ENCODE data around the gene RFX1.
"Not testable (repeated sequence)": the region's sequence is repeated elsewhere in the genome, so short reads cannot be mapped to it uniquely, and the experiment has no call there.

Gene RFX1

DNA sequence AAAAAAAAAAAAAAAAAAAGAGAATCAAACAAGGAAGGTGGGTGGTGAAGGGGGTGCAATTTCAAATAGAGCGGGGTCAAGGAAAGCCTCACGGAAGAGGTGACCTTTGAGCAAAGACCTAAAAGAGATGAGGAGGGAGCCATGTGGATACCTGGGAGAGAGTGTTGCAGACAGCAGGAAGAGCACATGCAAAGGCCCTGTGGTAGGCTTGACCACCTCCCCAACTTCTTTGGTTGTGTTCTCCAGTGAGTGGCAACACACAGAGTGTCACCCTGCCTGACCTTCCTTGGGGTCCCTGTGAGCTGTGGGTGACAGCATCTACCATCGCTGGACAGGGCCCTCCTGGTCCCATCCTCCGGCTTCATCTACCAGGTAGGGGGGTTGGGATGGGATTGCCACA is 44.4 kb upstream of the RFX1 start:
- no peaks in the 10 kb centered on the region for H3K9me3 ChIP-seq (ENCODE audit: low read depth, low read length)
- H3K4me3 ChIP-seq = no peak overlapping the region
- peaks cover 7% of the 10 kb centered on the region; the same call in 1 of the 2 replicates for H3K36me3 ChIP-seq (ENCODE audit: insufficient read depth, low read length)
- no peak overlapping the region for H3K9ac ChIP-seq (ENCODE audit: insufficient read length)
- no peak overlapping the region for H3K27ac ChIP-seq
- no peak for DNase-seq (ENCODE audit: low read depth, low spot score)
- TF ChIP-seq FOXP2 (optimal IDR thresholded peaks at IDR 0.05; ENCODE audit: control extremely low read depth, extremely low read length, insufficient read depth) = no peak
- no peak for TF ChIP-seq POLR2AphosphoS5 (IDR thresholded peaks at IDR 0.05; ENCODE audit: borderline replicate concordance, low read depth, low read length)
- TF ChIP-seq EZH2 (IDR thresholded peaks at IDR 0.05) = no peak

DNA sequence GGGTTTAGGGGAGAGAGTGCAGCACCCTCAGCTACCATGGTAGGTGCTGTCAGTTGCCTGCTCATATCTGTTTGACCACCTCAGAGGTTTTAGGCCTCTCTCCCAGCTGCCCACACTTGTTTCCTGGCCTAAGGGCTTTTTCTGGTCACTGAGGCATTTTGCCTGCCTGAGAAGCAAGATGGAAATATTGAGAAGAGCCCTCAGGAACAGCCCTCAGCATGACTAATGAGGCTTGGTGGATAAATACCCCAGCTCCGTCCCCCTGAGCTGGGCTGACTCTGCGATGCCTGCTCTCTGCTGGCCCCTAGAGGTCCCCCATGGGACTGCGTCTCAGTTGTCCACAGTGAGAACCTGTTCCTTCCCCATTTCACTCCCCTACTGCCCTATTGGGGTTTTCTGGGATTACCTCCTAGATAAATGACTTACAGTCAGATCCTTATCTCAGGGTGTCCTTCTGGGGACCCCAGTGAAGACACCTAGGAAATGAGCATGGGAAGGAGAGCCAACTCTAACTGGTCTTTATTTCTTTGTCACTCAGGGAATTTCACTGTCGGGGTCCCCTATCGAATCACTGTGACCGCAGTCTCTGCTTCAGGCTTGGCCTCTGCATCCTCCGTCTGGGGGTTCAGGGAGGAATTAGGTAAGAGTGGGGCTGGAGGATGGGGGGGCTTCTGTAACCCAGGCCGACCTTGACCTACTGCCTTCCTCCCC is 42.5 kb upstream of the RFX1 start:
- no peak for TF ChIP-seq EZH2 (IDR thresholded peaks at IDR 0.05)
- Histone ChIP-seq H3K9me3 (ENCODE audit: low read depth, low read length) (no peaks in the 10 kb centered on the region), H3K36me3 (ENCODE audit: insufficient read depth, low read length) (peaks cover 5% of the 10 kb centered on the region; the same call in 1 of the 2 replicates), H3K9ac (ENCODE audit: insufficient read length) (no peak overlapping the region), H3K4me3 (no peak overlapping the region), H3K27ac (no peak overlapping the region)
- no peak for DNase-seq (ENCODE audit: low read depth, low spot score)

DNA sequence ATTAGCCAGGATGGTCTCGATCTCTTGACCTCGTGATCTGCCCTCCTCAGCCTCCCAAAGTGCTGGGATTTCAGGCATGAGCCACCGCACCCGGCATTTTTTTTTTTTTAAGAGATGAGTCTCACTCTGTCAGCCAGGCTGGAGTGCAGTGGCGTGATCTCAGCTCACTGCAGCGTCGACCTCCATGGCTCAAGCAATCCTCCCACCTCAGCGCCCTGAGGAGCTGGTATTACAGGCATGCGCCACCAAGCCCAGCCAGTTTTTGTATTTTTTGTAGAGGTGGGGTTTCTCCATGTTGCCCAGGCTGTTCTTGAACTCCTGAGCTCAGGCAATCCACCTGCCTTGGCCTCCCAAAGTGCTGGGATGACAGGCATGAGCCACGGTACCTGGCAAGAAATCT is 41.7 kb upstream of the RFX1 start:
- DNase-seq (ENCODE audit: low read depth, low spot score); H3K27ac ChIP-seq; H3K9me3 ChIP-seq (ENCODE audit: low read depth, low read length): not testable (repeated sequence)

DNA sequence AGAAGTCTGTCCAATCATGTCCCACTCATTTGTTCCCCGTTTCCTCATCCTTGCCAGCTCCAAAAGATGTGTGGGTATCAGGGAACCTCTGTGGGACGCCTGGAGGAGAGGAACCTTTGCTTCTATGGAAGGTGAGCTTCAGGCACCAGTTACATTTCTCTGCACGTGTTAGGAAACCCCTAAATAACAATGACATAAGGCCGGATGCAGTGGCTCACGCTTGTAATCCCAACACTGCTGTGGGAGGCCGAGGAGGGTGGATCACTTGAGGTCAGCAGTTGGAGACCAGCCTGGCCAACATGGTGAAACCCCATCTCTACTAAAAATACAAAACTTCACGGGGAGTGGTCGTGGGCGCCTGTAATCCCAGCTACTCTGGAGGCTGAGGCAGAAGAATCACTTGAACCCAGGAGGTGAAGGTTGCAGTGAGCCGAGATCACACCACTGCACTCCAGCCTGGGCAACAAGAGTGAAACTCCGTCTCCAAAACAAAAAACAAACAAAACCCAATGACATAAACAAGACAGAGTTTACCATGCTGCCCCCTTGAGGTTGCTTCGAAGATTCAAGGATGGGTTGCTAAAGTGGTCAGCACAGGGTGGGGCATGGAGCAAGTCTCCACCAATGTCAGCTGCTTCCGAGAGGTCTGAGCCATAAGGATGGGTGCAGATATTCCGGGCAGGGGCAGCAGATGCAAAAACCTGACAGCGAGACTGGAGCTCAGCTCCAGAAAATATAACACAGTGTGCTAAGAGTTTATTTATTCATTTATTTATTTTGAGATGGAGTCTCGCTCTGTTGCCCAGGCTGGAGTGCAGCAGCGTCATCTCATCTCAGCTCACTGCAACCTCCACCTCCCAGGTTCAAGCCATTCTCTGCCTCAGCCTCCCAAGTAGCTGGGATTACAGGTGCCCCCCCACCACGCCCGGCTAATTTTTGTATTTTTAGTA is 36.8 kb upstream of the RFX1 start:
- not testable (repeated sequence) for DNase-seq (ENCODE audit: low read depth, low spot score); H3K9ac ChIP-seq (ENCODE audit: insufficient read length); H3K9me3 ChIP-seq (ENCODE audit: low read depth, low read length); H3K4me3 ChIP-seq; H3K27ac ChIP-seq; H3K36me3 ChIP-seq (ENCODE audit: insufficient read depth, low read length)

More for the DNA sequence above, 41.7 kb upstream of the RFX1 start:
- H3K9ac ChIP-seq (ENCODE audit: insufficient read length); H3K4me3 ChIP-seq; H3K36me3 ChIP-seq (ENCODE audit: insufficient read depth, low read length): not testable (repeated sequence)

DNA sequence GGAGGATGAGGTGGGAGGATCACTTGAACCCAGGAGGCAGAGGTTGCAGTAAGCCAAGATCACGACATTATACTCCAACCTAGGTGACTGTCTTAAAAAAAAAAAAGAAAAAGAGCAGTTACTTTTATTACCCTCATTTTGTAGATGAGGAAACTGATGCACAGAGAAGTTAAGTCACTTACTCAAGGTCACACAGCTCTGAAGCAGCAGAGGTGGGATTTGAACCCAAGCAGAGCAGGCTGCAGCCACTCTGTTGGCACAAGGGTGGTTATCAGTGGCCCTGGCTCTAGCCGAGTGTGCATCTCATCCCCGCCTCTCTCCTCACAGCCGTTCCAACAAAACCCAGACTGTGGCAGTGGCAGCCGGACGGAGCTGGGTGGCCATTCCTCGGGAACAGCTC is 33.1 kb upstream of the RFX1 start:
- Histone ChIP-seq H3K4me3 (no peak overlapping the region), H3K36me3 (ENCODE audit: insufficient read depth, low read length) (no peaks in the 10 kb centered on the region), H3K27ac (no peak overlapping the region), H3K9ac (ENCODE audit: insufficient read length) (no peak overlapping the region), H3K9me3 (ENCODE audit: low read depth, low read length) (no peaks in the 10 kb centered on the region)
- no peak for TF ChIP-seq POLR2AphosphoS5 (IDR thresholded peaks at IDR 0.05; ENCODE audit: borderline replicate concordance, low read depth, low read length)
- TF ChIP-seq EZH2 (IDR thresholded peaks at IDR 0.05) = no peak
- TF ChIP-seq FOXP2 (optimal IDR thresholded peaks at IDR 0.05; ENCODE audit: control extremely low read depth, extremely low read length, insufficient read depth) = no peak
- DNase-seq (ENCODE audit: low read depth, low spot score) = no peak

DNA sequence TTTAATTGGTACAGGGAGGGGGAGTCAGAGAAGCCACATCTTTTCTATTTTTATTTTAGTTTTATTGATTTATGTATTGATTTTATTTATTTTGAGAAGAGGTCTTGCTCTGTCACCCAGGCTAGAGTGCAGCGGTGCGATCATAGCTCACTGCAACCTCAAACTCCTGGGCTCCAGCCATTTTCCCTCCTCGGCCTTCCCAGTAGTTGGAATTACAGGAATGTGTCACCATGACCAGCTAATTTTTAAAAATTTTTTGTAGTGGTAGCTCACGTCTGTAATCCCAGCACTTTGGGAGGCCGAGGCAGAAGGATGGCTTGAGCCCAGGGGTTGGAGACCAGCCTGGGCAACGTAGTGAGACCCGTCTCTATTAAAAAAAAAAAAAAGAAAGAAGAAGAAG is 29.6 kb upstream of the RFX1 start:
- no peak for DNase-seq (ENCODE audit: low read depth, low spot score)
- TF ChIP-seq FOXP2 (optimal IDR thresholded peaks at IDR 0.05; ENCODE audit: control extremely low read depth, extremely low read length, insufficient read depth) (no peak), POLR2AphosphoS5 (IDR thresholded peaks at IDR 0.05; ENCODE audit: borderline replicate concordance, low read depth, low read length) (no peak), EZH2 (IDR thresholded peaks at IDR 0.05) (no peak)

DNA sequence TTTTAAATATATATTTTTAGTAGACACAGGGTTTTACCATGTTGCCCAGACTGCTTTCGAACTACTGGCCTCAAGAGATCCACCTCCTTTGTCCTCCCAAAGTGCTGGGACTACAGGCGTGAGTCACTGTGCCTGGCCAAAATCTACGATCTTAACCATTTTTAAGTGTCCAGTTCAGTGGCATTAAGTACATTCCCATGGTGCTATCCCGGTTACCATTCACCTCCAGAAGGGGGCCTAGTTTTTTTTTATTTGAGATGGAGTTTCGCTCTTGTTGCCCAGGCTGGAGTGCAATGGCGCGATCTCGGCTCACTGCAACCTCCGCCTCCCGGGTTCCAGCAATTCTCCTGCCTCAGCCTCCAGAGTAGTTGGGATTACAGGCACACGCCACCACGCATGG is 29.0 kb upstream of the RFX1 start:
- not testable (repeated sequence) for H3K9ac ChIP-seq (ENCODE audit: insufficient read length); H3K9me3 ChIP-seq (ENCODE audit: low read depth, low read length); DNase-seq (ENCODE audit: low read depth, low spot score); H3K4me3 ChIP-seq; H3K36me3 ChIP-seq (ENCODE audit: insufficient read depth, low read length); H3K27ac ChIP-seq

More for the DNA sequence above, 29.6 kb upstream of the RFX1 start:
- Histone ChIP-seq H3K9ac (ENCODE audit: insufficient read length) (no peak overlapping the region), H3K4me3 (no peak overlapping the region), H3K36me3 (ENCODE audit: insufficient read depth, low read length) (no peaks in the 10 kb centered on the region), H3K9me3 (ENCODE audit: low read depth, low read length) (no peaks in the 10 kb centered on the region), H3K27ac (no peak overlapping the region)

DNA sequence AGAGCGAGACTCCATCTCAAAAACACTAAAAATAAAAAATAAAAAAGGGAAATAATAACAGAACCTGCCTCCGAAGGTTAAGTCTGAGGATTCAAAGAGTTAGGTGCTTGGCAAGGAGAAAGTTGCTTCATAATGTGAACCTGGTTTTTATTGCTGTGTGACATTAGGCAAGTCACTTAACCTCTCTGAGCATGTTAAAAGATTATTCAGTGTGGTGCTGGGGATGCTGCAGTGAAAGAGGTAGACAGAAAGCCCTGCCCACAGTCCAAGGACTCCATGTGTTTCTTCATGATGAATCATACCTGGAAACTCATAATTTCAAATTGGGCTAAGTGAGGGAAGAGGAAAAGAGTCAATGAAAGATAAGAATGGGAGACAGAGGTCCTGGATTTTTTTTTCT is 27.8 kb upstream of the RFX1 start:
- Histone ChIP-seq H3K9me3 (ENCODE audit: low read depth, low read length) (no peaks in the 10 kb centered on the region), H3K4me3 (no peak overlapping the region)
- no peak for TF ChIP-seq FOXP2 (optimal IDR thresholded peaks at IDR 0.05; ENCODE audit: control extremely low read depth, extremely low read length, insufficient read depth)
- no peak for TF ChIP-seq EZH2 (IDR thresholded peaks at IDR 0.05)
- no peak for TF ChIP-seq POLR2AphosphoS5 (IDR thresholded peaks at IDR 0.05; ENCODE audit: borderline replicate concordance, low read depth, low read length)

More for the DNA sequence above, 27.8 kb upstream of the RFX1 start:
- DNase-seq (ENCODE audit: low read depth, low spot score) = no peak
- Histone ChIP-seq H3K36me3 (ENCODE audit: insufficient read depth, low read length) (no peaks in the 10 kb centered on the region), H3K27ac (no peak overlapping the region), H3K9ac (ENCODE audit: insufficient read length) (no peak overlapping the region)
